Mucosa of gallbladder (tissue), 1 donor: ENCODE measurements around the gene SHC2. TPM values are rescaled to one million over a fixed set of nuclear protein-coding genes. Genes with fewer than 3 reads are reported as not detected.

Experiments
- DNase-seq: peaks from one replicate; pipeline ENCODE4 v3.0.0-alpha.2; 2020; ENCODE audit warnings: low spot score
- total RNA-seq: library from RNA; stranded (reverse); gene quantifications from one replicate; pipeline ENCODE4 v1.2.1, GENCODE V29; 2021
- donor health status: DM: no; HTN: no; CAD: no.

Gene SHC2
- total RNA-seq, result 139 TPM

- peak; percentile 35 for DNase-seq
Observed at GRCh38 chr19:460877-461720, at the start of gene SHC2. Gene SHC2 (minus strand): TSS chr19:461033. CDS start chr19:460996, 37 bp downstream.

- no peak for DNase-seq
Observed at GRCh38 chr19:508204-509150, 47.6 kb upstream of the SHC2 start.

- peak; percentile 67 for DNase-seq
Observed at GRCh38 chr19:507286-508203, 46.7 kb upstream of the SHC2 start, which contains the start of gene TPGS1. Gene TPGS1 (plus strand): TSS chr19:507497. CDS start chr19:507507, 10 bp downstream.

- peak; percentile 99 for DNase-seq
Observed at GRCh38 chr19:506404-507285, 45.8 kb upstream of the SHC2 start.

GRCh38 chr19:504616-505015, 43.8 kb upstream of the SHC2 start:
- DNase-seq, result no peak

- DNase-seq, result no peak
Observed at GRCh38 chr19:501646-502045, 40.8 kb upstream of the SHC2 start.

- DNase-seq, result no peak
Observed at GRCh38 chr19:498977-499623, 38.3 kb upstream of the SHC2 start.

GRCh38 chr19:498511-498891, 37.7 kb upstream of the SHC2 start:
- no peak for DNase-seq

- no peak for DNase-seq
Observed at GRCh38 chr19:497869-498510, 37.2 kb upstream of the SHC2 start.

- no peak for DNase-seq
Observed at GRCh38 chr19:497491-497868, 36.6 kb upstream of the SHC2 start.

GRCh38 chr19:496986-497385, 36.2 kb upstream of the SHC2 start:
- DNase-seq, result no peak

- DNase-seq, result no peak
Observed at GRCh38 chr19:496112-496665, 35.4 kb upstream of the SHC2 start, which contains the start of gene MADCAM1. Gene MADCAM1 (plus strand): TSS chr19:496486. CDS start chr19:496500, 14 bp downstream.

- no peak for DNase-seq
Observed at GRCh38 chr19:495402-496111, 34.7 kb upstream of the SHC2 start.

- no peak for DNase-seq
Observed at GRCh38 chr19:495081-495401, 34.2 kb upstream of the SHC2 start.

GRCh38 chr19:494171-495080, 33.6 kb upstream of the SHC2 start:
- DNase-seq, result no peak

GRCh38 chr19:493391-494170, 32.7 kb upstream of the SHC2 start:
- DNase-seq, result no peak

GRCh38 chr19:492091-492531, 31.3 kb upstream of the SHC2 start:
- no peak for DNase-seq
